ENCODE results near the gene MMP8.
"Not testable (repeated sequence)": the region's sequence is repeated elsewhere in the genome, so short reads cannot be mapped to it uniquely, and the experiment has no call there.

The MMP8 gene

GRCh38 chr11:102751673-102752072 is 26.9 kb upstream of the MMP8 start:
- TF ChIP-seq POLR2A (IDR thresholded peaks at IDR 0.05; ENCODE audit: low read depth, low read length), result no peak
- no peak for TF ChIP-seq POLR2AphosphoS5 (IDR thresholded peaks at IDR 0.05; ENCODE audit: low read depth, low read length)
- TF ChIP-seq TAF1 (IDR thresholded peaks at IDR 0.05; ENCODE audit: borderline replicate concordance, low read depth, low read length), result no peak
- DNase-seq (ENCODE audit: insufficient read length) (no peak), FAIRE-seq (no peak)

- TF ChIP-seq POLR2AphosphoS5 (IDR thresholded peaks at IDR 0.05; ENCODE audit: low read depth, low read length) (no peak), TAF1 (IDR thresholded peaks at IDR 0.05; ENCODE audit: borderline replicate concordance, low read depth, low read length) (no peak), POLR2A (IDR thresholded peaks at IDR 0.05; ENCODE audit: low read depth, low read length) (no peak)
- no peak for DNase-seq (ENCODE audit: insufficient read length)
- FAIRE-seq, result no peak
Measured at GRCh38 chr11:102749101-102749722, 24.5 kb upstream of the MMP8 start.

- FAIRE-seq; DNase-seq (ENCODE audit: insufficient read length): not testable (repeated sequence)
Measured at GRCh38 chr11:102746746-102747578, 22.2 kb upstream of the MMP8 start.

- TF ChIP-seq TAF1 (IDR thresholded peaks at IDR 0.05; ENCODE audit: borderline replicate concordance, low read depth, low read length) (no peak), POLR2AphosphoS5 (IDR thresholded peaks at IDR 0.05; ENCODE audit: low read depth, low read length) (no peak), POLR2A (IDR thresholded peaks at IDR 0.05; ENCODE audit: low read depth, low read length) (no peak)
- no peak for DNase-seq (ENCODE audit: insufficient read length)
- FAIRE-seq, result no peak
Measured at GRCh38 chr11:102734650-102735049, 9.9 kb upstream of the MMP8 start.

GRCh38 chr11:102733232-102733875 is 8.6 kb upstream of the MMP8 start:
- FAIRE-seq, result peak; percentile 87
- TF ChIP-seq POLR2A (IDR thresholded peaks at IDR 0.05; ENCODE audit: low read depth, low read length) (no peak), POLR2AphosphoS5 (IDR thresholded peaks at IDR 0.05; ENCODE audit: low read depth, low read length) (no peak), TAF1 (IDR thresholded peaks at IDR 0.05; ENCODE audit: borderline replicate concordance, low read depth, low read length) (no peak)
- DNase-seq (ENCODE audit: insufficient read length), result peak; percentile 17

- DNase-seq (ENCODE audit: insufficient read length), result not testable (repeated sequence)
- FAIRE-seq, result peak; percentile 96
Measured at GRCh38 chr11:102730944-102731343, 6.2 kb upstream of the MMP8 start.

- DNase-seq (ENCODE audit: insufficient read length), result no peak
- FAIRE-seq, result no peak
- TF ChIP-seq TAF1 (IDR thresholded peaks at IDR 0.05; ENCODE audit: borderline replicate concordance, low read depth, low read length), result no peak
- no peak for TF ChIP-seq POLR2AphosphoS5 (IDR thresholded peaks at IDR 0.05; ENCODE audit: low read depth, low read length)
- TF ChIP-seq POLR2A (IDR thresholded peaks at IDR 0.05; ENCODE audit: low read depth, low read length), result no peak
Measured at GRCh38 chr11:102729849-102730815, 5.4 kb upstream of the MMP8 start.

GRCh38 chr11:102727890-102728289 is 3.1 kb upstream of the MMP8 start:
- no peak for FAIRE-seq
- no peak for DNase-seq (ENCODE audit: insufficient read length)
- TF ChIP-seq TAF1 (IDR thresholded peaks at IDR 0.05; ENCODE audit: borderline replicate concordance, low read depth, low read length) (no peak), POLR2AphosphoS5 (IDR thresholded peaks at IDR 0.05; ENCODE audit: low read depth, low read length) (no peak), POLR2A (IDR thresholded peaks at IDR 0.05; ENCODE audit: low read depth, low read length) (no peak)

GRCh38 chr11:102722821-102723220 is 1.9 kb downstream of the MMP8 start:
- TF ChIP-seq TAF1 (IDR thresholded peaks at IDR 0.05; ENCODE audit: borderline replicate concordance, low read depth, low read length) (no peak), POLR2A (IDR thresholded peaks at IDR 0.05; ENCODE audit: low read depth, low read length) (no peak), POLR2AphosphoS5 (IDR thresholded peaks at IDR 0.05; ENCODE audit: low read depth, low read length) (no peak)
- FAIRE-seq (no peak), DNase-seq (ENCODE audit: insufficient read length) (no peak)

GRCh38 chr11:102719620-102720277 is 5.0 kb downstream of the MMP8 start:
- no peak for TF ChIP-seq POLR2A (IDR thresholded peaks at IDR 0.05; ENCODE audit: low read depth, low read length)
- TF ChIP-seq POLR2AphosphoS5 (IDR thresholded peaks at IDR 0.05; ENCODE audit: low read depth, low read length), result no peak
- TF ChIP-seq TAF1 (IDR thresholded peaks at IDR 0.05; ENCODE audit: borderline replicate concordance, low read depth, low read length), result no peak
- no peak for DNase-seq (ENCODE audit: insufficient read length)

GRCh38 chr11:102717280-102717679 is 7.5 kb downstream of the MMP8 start:
- no peak for FAIRE-seq
- no peak for TF ChIP-seq POLR2A (IDR thresholded peaks at IDR 0.05; ENCODE audit: low read depth, low read length)
- TF ChIP-seq POLR2AphosphoS5 (IDR thresholded peaks at IDR 0.05; ENCODE audit: low read depth, low read length), result no peak
- no peak for TF ChIP-seq TAF1 (IDR thresholded peaks at IDR 0.05; ENCODE audit: borderline replicate concordance, low read depth, low read length)

More at GRCh38 chr11:102719620-102720277, 5.0 kb downstream of the MMP8 start:
- no peak for FAIRE-seq

More at GRCh38 chr11:102717280-102717679, 7.5 kb downstream of the MMP8 start:
- no peak for DNase-seq (ENCODE audit: insufficient read length)

Measured in GM12892 (cell line).